Neural progenitor cell (in vitro differentiated cells): ENCODE results near the gene OR2AE1. TPM values are rescaled to one million over a fixed set of nuclear protein-coding genes. Genes with fewer than 3 reads are reported as not detected.

Source experiments
- DNase-seq: peaks from one replicate; pipeline ENCODE4 v3.0.0-alpha.2; 2016; ENCODE audit warnings: low spot score
- H2AFZ ChIP-seq: fragments of 200-600 bp; sonication (generic); replicated peaks from 2 replicates; pipeline ENCODE4 v1.6.1; 2016; ENCODE audit warnings: antibody characterized with exemption
- H3F3A ChIP-seq: fragments of 200-600 bp; sonication (generic); 2 replicates; pipeline ENCODE4 v1.6.1; 2016; ENCODE audit warnings: antibody characterized with exemption, low read depth
- H3K27ac ChIP-seq: fragments of 200-600 bp; sonication (generic); 2 replicates; pipeline ENCODE4 v1.5.1; 2016; ENCODE audit warnings: mild to moderate bottlenecking
- H3K27me3 ChIP-seq: fragments of 200-600 bp; sonication (generic); 2 replicates; pipeline ENCODE4 v1.6.1; 2016; ENCODE audit warnings: mild to moderate bottlenecking, moderate library complexity
- H3K36me3 ChIP-seq: fragments of 200-600 bp; sonication (generic); 2 replicates; pipeline ENCODE4 v1.5.1; 2016
- H3K4me1 ChIP-seq: fragments of 200-600 bp; sonication (generic); 2 replicates; pipeline ENCODE4 v1.6.1; 2016; ENCODE audit warnings: mixed run types
- H3K4me2 ChIP-seq: fragments of 200-600 bp; sonication (generic); 2 replicates; pipeline ENCODE4 v1.6.1; 2016
- H3K4me3 ChIP-seq: fragments of 200-600 bp; sonication (generic); 2 replicates; pipeline ENCODE4 v1.5.1; 2016
- H3K79me2 ChIP-seq: fragments of 200-600 bp; sonication (generic); 2 replicates; pipeline ENCODE4 v1.6.1; 2016; ENCODE audit warnings: low read depth
- H3K9ac ChIP-seq: fragments of 200-600 bp; sonication (generic); 2 replicates; pipeline ENCODE4 v1.6.1; 2016
- H3K9me3 ChIP-seq: fragments of 200-600 bp; sonication (generic); 2 replicates; pipeline ENCODE4 v1.5.1; 2016; ENCODE audit warnings: low read depth
- H4K20me1 ChIP-seq: fragments of 200-600 bp; sonication (generic); 2 replicates; pipeline ENCODE4 v1.6.1; 2016; ENCODE audit warnings: low read depth
- H3K27ac Mint-ChIP-seq: 3 replicates; pipeline ENCODE4 v1.8.0; 2021; ENCODE audit warnings: mixed read lengths
- H3K27me3 Mint-ChIP-seq: 2 replicates; pipeline ENCODE4 v1.8.0; 2022; ENCODE audit warnings: low read depth, mild to moderate bottlenecking, inconsistent platforms, moderate library complexity, mixed read lengths; ENCODE audit not compliant: insufficient read depth
- H3K36me3 Mint-ChIP-seq: 3 replicates; pipeline ENCODE4 v1.8.0; 2021; ENCODE audit warnings: mixed read lengths
- H3K4me1 Mint-ChIP-seq: 3 replicates; pipeline ENCODE4 v1.8.0; 2021; ENCODE audit warnings: mixed read lengths
- H3K4me3 Mint-ChIP-seq: 3 replicates; pipeline ENCODE4 v1.8.0; 2021; ENCODE audit warnings: mild to moderate bottlenecking, moderate library complexity, mixed read lengths
- H3K9me3 Mint-ChIP-seq: 3 replicates; pipeline ENCODE4 v1.8.0; 2020; ENCODE audit warnings: mixed read lengths
- EZH2 ChIP-seq: fragments of 200-600 bp; sonication (generic); IDR thresholded peaks from 2 replicates; pipeline ENCODE4 v1.6.1; 2017; ENCODE audit warnings: antibody characterized with exemption, mild to moderate bottlenecking, moderate library complexity
- EZH2phosphoT487 ChIP-seq: fragments of 200-600 bp; sonication (generic); IDR thresholded peaks from 2 replicates; pipeline ENCODE4 v1.6.1; 2017; ENCODE audit warnings: antibody characterized with exemption
- small RNA-seq: library from RNA; depleted of rRNA; stranded (forward); fragments of <200 nt; gene quantifications from one replicate; pipeline ENCODE3, GENCODE V24; 2015
- total RNA-seq: library from RNA; depleted of rRNA; stranded (reverse); fragments of >200 nt; gene quantifications from 2 replicates; pipeline ENCODE4 v1.2.3, GENCODE V29; 2015; ENCODE audit warnings: low replicate concordance
- TF ChIP-seq, protein P1 (sequence below): fragments of 200-600 bp; sonication (generic); IDR thresholded peaks from 2 replicates; pipeline ENCODE4 v1.5.1; 2017; ENCODE audit warnings: antibody characterized with exemption, mild to moderate bottlenecking

The OR2AE1 gene
- total RNA-seq, 1 donor from 2014 or later, result not detected

DNA sequence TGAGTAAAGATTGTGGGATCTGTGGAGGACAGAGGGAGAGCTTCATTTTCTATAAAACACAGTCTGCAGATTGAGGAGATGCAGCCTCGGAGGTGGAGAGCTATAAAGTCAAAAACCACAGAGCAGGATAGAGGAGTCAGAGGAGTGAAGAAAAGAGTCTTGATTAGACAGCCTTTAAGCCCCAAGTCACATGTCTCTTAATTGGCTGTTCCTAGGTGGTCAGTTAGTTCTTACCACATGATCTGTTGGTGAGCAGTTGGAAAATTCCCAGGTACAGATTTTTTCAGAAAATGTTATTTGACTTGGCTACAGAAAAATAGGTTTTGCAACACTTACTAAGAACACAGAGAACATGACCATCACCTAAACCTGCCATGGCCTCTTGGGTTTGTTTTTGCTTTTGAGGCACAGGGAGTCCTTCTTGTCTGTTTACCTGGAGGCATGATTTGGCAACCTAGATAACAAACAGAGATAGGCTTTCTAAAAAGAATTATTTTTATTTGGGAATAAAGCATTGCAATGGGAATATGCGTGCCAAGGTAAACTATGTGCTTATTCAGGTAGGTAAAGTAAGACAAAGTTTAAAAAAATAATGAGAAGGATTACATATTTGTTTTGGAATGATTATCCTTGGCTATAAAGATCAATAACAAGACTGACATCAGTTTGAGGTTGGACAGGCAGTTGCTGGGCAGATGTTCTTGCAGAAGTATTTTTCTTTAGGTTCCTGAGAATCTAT lies 49.6 kb downstream of the OR2AE1 start:
- H3K9me3 ChIP-seq, result no peaks in the 10 kb centered on the region
- no peaks in the 10 kb centered on the region for H3K36me3 ChIP-seq
- Mint-ChIP-seq H3K4me3 (no peak overlapping the region), H3K9me3 (no peaks in the 10 kb centered on the region), H3K27ac (no peak overlapping the region), H3K27me3 (no peaks in the 10 kb centered on the region), H3K4me1 (no peaks in the 10 kb centered on the region), H3K36me3 (no peaks in the 10 kb centered on the region)
- H3K4me3 ChIP-seq, result no peak overlapping the region
- H3K79me2 ChIP-seq, result no peaks in the 10 kb centered on the region
- H3K4me1 ChIP-seq, result no peaks in the 10 kb centered on the region
- DNase-seq, result no peak
- no peak overlapping the region for H3K9ac ChIP-seq
- H3K27me3 ChIP-seq, result no peaks in the 10 kb centered on the region
- no peak overlapping the region for H3K27ac ChIP-seq
- no peak overlapping the region for H3K4me2 ChIP-seq
- H3F3A ChIP-seq, result no peaks in the 10 kb centered on the region
- no peaks in the 10 kb centered on the region for H4K20me1 ChIP-seq
- no peak overlapping the region for H2AFZ ChIP-seq
- no peak for TF ChIP-seq EZH2phosphoT487
- TF ChIP-seq, protein P1, sequence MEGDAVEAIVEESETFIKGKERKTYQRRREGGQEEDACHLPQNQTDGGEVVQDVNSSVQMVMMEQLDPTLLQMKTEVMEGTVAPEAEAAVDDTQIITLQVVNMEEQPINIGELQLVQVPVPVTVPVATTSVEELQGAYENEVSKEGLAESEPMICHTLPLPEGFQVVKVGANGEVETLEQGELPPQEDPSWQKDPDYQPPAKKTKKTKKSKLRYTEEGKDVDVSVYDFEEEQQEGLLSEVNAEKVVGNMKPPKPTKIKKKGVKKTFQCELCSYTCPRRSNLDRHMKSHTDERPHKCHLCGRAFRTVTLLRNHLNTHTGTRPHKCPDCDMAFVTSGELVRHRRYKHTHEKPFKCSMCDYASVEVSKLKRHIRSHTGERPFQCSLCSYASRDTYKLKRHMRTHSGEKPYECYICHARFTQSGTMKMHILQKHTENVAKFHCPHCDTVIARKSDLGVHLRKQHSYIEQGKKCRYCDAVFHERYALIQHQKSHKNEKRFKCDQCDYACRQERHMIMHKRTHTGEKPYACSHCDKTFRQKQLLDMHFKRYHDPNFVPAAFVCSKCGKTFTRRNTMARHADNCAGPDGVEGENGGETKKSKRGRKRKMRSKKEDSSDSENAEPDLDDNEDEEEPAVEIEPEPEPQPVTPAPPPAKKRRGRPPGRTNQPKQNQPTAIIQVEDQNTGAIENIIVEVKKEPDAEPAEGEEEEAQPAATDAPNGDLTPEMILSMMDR, result no peak
- TF ChIP-seq EZH2, result no peak

Small RNA genes within 50 kb of the gene (small RNA-seq; reads per million reads assigned to genes)
- not detected for gene AC011904.1
- gene CYP3A52P, result not detected

Other genes with a start within 250 kb of the OR2AE1 start
- gene CYP3A5, start 197.0 kb downstream of the OR2AE1 start, total RNA-seq, result not detected in 2 replicates
- not detected in 2 replicates for gene CYP3A7, start 141.8 kb downstream of the OR2AE1 start, total RNA-seq
- gene CYP3A4, start 92.8 kb downstream of the OR2AE1 start, total RNA-seq, result not detected in 2 replicates
- not detected in 2 replicates for gene CYP3A43, start 49.0 kb downstream of the OR2AE1 start, total RNA-seq
- 0.03 TPM in 1 of 2 replicates, not detected in the other for gene TRIM4, start 42.5 kb upstream of the OR2AE1 start, total RNA-seq
- gene GJC3, start 52.6 kb upstream of the OR2AE1 start, total RNA-seq, result 0.34 TPM in 1 of 2 replicates, not detected in the other
- not detected in 2 replicates for gene AZGP1, start 99.0 kb upstream of the OR2AE1 start, total RNA-seq
- 39.7 and 43.2 TPM in 2 replicates for gene ZKSCAN1, start 138.6 kb upstream of the OR2AE1 start, total RNA-seq
- 29.0 and 33.4 TPM in 2 replicates for gene ZSCAN21, start 172.7 kb upstream of the OR2AE1 start, total RNA-seq
- 56.0 and 73.6 TPM in 2 replicates for gene ZNF3, start 204.7 kb upstream of the OR2AE1 start, total RNA-seq
- gene COPS6, start 211.9 kb upstream of the OR2AE1 start, total RNA-seq, result 42.2 and 63.9 TPM in 2 replicates
- 206 and 297 TPM in 2 replicates for gene MCM7, start 224.4 kb upstream of the OR2AE1 start, total RNA-seq
- gene AP4M1, start 224.6 kb upstream of the OR2AE1 start, total RNA-seq, result 15.3 and 15.4 TPM in 2 replicates
- 66.1 and 88.3 TPM in 2 replicates for gene TAF6, start 242.3 kb upstream of the OR2AE1 start, total RNA-seq
- 25.8 and 26.7 TPM in 2 replicates for gene CNPY4, start 242.6 kb upstream of the OR2AE1 start, total RNA-seq
- gene MBLAC1, start 249.9 kb upstream of the OR2AE1 start, total RNA-seq, result 1.6 and 2.7 TPM in 2 replicates